ENCODE data around the gene TSPAN16. TPM values are rescaled to one million over a fixed set of nuclear protein-coding genes. Genes with fewer than 3 reads are reported as not detected.

The TSPAN16 gene
- total and polyA plus RNA-seq, 2 donors (not counting 3 experiments of a cell fraction or from before 2014, with no cell fraction given): not detected

DNA sequence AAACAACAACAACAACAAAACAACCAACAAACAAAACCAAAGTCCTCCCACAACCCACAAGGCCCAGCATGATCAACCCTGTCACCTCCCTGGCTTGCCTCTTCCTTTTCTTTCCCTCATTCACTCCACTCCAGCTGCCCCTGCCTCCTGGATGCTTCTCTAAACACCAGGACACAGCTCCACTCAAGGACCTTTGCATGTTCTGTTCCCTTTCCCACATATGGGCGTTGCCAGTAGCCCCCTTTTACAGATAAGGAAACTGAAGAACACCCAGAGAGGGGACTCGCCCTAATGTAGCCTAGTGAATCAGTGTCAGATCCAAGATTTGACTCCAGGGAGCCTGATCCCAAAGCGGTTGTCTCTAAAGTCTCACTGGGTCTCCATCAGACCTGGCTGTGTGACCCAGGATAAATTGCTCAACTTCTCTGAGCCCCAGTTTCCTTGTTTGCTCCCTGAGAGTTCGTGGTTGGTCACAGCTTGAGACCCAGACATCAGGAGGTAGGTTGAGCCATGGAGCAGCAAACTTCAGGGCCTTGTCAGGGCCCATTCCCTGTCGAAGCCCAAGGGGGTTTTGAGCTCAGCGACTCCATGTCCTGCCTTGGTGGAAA, 30.7 kb upstream of the TSPAN16 start:
- intact Hi-C loops (cut with micrococcal nuclease): no loop called here
- dilution Hi-C loops (cut with MboI; ENCODE audit: extremely low pct_ligation_motif_present, low sequenced_read_pairs): no loop called here

More for the DNA sequence above, 30.7 kb upstream of the TSPAN16 start:
- Histone ChIP-seq H3K4me2 (ENCODE audit: insufficient read depth, low read length) (no peak overlapping the region), H3K9me3 (replicated peaks; ENCODE audit: control insufficient read depth, insufficient read depth, low read length) (no peaks in the 10 kb centered on the region), H3K36me3 (ENCODE audit: control insufficient read depth in 2 of 2, extremely low read depth in 1 of 2, insufficient read depth in 2 of 2, low read length in 2 of 2) (no peaks in the 10 kb centered on the region), H3K4me1 (ENCODE audit: control insufficient read depth, extremely low read depth, insufficient read depth, low read length) (peaks cover 44% of the 10 kb centered on the region), H3K27me3 (ENCODE audit: control insufficient read depth in 2 of 2, insufficient read depth in 2 of 2, low read length in 2 of 2) (no peaks in the 10 kb centered on the region), H3K4me3 (replicated peaks in 1 of 3; ENCODE audit: insufficient read depth in 1 of 3, low read depth in 1 of 3, low read length in 3 of 3) (no peak overlapping the region), H4K20me1 (replicated peaks; ENCODE audit: control insufficient read depth, extremely low read depth, insufficient read depth, low read length) (no peaks in the 10 kb centered on the region), H3K27ac (ENCODE audit: insufficient read depth, low read depth, low read length) (peak overlapping the region; percentile 64), H3K9ac (replicated peaks; ENCODE audit: extremely low read depth, insufficient read depth, low read length) (no peak overlapping the region), H3K79me2 (ENCODE audit: control insufficient read depth, insufficient read depth, low read length) (peaks cover 17% of the 10 kb centered on the region), H3K9me1 (replicated peaks; ENCODE audit: control insufficient read depth, extremely low read depth, insufficient read depth, low read length) (no peaks in the 10 kb centered on the region), H2AFZ (ENCODE audit: low read depth, low read length) (peak overlapping the region; percentile 4)
- POLR2A ChIA-PET: no interaction called here
- TF ChIP-seq, protein P1, sequence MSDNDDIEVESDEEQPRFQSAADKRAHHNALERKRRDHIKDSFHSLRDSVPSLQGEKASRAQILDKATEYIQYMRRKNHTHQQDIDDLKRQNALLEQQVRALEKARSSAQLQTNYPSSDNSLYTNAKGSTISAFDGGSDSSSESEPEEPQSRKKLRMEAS (IDR thresholded peaks at IDR 0.05; ENCODE audit: insufficient read depth, insufficient read length): no peak
- TF ChIP-seq EZH2 (IDR thresholded peaks at IDR 0.05; ENCODE audit: borderline replicate concordance, low read depth, low read length, severe bottlenecking): no peak
- TF ChIP-seq POLR2A (IDR thresholded peaks at IDR 0.05; ENCODE audit: low read depth, low read length): no peak
- TF ChIP-seq, protein P2, sequence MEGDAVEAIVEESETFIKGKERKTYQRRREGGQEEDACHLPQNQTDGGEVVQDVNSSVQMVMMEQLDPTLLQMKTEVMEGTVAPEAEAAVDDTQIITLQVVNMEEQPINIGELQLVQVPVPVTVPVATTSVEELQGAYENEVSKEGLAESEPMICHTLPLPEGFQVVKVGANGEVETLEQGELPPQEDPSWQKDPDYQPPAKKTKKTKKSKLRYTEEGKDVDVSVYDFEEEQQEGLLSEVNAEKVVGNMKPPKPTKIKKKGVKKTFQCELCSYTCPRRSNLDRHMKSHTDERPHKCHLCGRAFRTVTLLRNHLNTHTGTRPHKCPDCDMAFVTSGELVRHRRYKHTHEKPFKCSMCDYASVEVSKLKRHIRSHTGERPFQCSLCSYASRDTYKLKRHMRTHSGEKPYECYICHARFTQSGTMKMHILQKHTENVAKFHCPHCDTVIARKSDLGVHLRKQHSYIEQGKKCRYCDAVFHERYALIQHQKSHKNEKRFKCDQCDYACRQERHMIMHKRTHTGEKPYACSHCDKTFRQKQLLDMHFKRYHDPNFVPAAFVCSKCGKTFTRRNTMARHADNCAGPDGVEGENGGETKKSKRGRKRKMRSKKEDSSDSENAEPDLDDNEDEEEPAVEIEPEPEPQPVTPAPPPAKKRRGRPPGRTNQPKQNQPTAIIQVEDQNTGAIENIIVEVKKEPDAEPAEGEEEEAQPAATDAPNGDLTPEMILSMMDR (IDR thresholded peaks at IDR 0.05; ENCODE audit: extremely low read depth in 1 of 2, insufficient read depth in 1 of 2, low read depth in 1 of 2, low read length in 2 of 2): no peak
- no peak for TF ChIP-seq MYC (IDR thresholded peaks at IDR 0.05; ENCODE audit: low read depth, low read length)
- TF ChIP-seq FOS (IDR thresholded peaks at IDR 0.05; ENCODE audit: borderline replicate concordance, insufficient read depth, low read length): no peak
- TF ChIP-seq JUN (IDR thresholded peaks at IDR 0.05; ENCODE audit: borderline replicate concordance, insufficient read depth, insufficient read length, low read depth): no peak
- no peak for TF ChIP-seq GATA2 (IDR thresholded peaks at IDR 0.05; ENCODE audit: insufficient read depth, insufficient read length, low read depth, low read length)
- no TSS peak for BruUV-seq (replicated peaks)
- no peak for DNase-seq (ENCODE audit: low read depth, low spot score)
- FAIRE-seq: peak; percentile 69
- CTCF ChIA-PET: interaction anchor here (1.0 to 3.1 kb wide), 7 partner anchors 9 to 116 kb away, joined by 4 to 19 read pairs (median 8); no protein-coding TSS in a partner anchor
